ENCODE data around the gene CDYL.
"Not testable (repeated sequence)": the region's sequence is repeated elsewhere in the genome, so short reads cannot be mapped to it uniquely, and the experiment has no call there.

CDYL gene

GRCh38 chr6:5004373-5005037 lies 228.3 kb downstream of the CDYL start:
- Histone ChIP-seq H3K79me2 (ENCODE audit: insufficient read depth, low read length) (no peaks in the 10 kb centered on the region), H3K4me2 (ENCODE audit: low read depth, low read length, poor library complexity, severe bottlenecking) (peak overlapping the region; percentile 58), H2AFZ (ENCODE audit: low read depth, low read length, severe bottlenecking) (peak overlapping the region; percentile 88), H3K27ac (ENCODE audit: low read depth, low read length) (peak overlapping the region; percentile 18; the same call in 1 of the 2 replicates), H4K20me1 (ENCODE audit: low read depth, low read length) (no peaks in the 10 kb centered on the region), H3K9me2 (replicated peaks; ENCODE audit: insufficient read depth, low read length) (no peaks in the 10 kb centered on the region), H3F3A (ENCODE audit: insufficient read depth) (0 out of 2 replicates have a peak, but pooled peaks cover 8% of the 10 kb centered on the region), H3K9ac (ENCODE audit: low read length) (peak overlapping the region; percentile 67), H3K36me3 (ENCODE audit: low read length) (no peaks in the 10 kb centered on the region), H3K27me3 (ENCODE audit: low read length) (no peaks in the 10 kb centered on the region), H3K9me3 (ENCODE audit: insufficient read depth, low read length) (no peaks in the 10 kb centered on the region), H3K4me3 (ENCODE audit: insufficient read depth, low read length, poor library complexity, severe bottlenecking) (peak overlapping the region; percentile 68)
- TF ChIP-seq CTCF (IDR thresholded peaks at IDR 0.05; ENCODE audit: insufficient read depth, low read length, poor library complexity, severe bottlenecking) (no peak), EZH2phosphoT487 (conservative IDR thresholded peaks at IDR 0.05; ENCODE audit: low read length) (no peak)

GRCh38 chr6:5005038-5005433 lies 228.8 kb downstream of the CDYL start:
- H3K9me2 ChIP-seq (replicated peaks; ENCODE audit: insufficient read depth, low read length); H4K20me1 ChIP-seq (ENCODE audit: low read depth, low read length); H3K36me3 ChIP-seq (ENCODE audit: low read length); H3K9ac ChIP-seq (ENCODE audit: low read length); H3K79me2 ChIP-seq (ENCODE audit: insufficient read depth, low read length); H3F3A ChIP-seq (ENCODE audit: insufficient read depth); H3K9me3 ChIP-seq (ENCODE audit: insufficient read depth, low read length); H3K27ac ChIP-seq (ENCODE audit: low read depth, low read length); H3K4me3 ChIP-seq (ENCODE audit: insufficient read depth, low read length, poor library complexity, severe bottlenecking); H3K27me3 ChIP-seq (ENCODE audit: low read length): not testable (repeated sequence)
- H2AFZ ChIP-seq (ENCODE audit: low read depth, low read length, severe bottlenecking), result peak overlapping the region; percentile 88
- H3K4me2 ChIP-seq (ENCODE audit: low read depth, low read length, poor library complexity, severe bottlenecking), result peak overlapping the region; percentile 58

Data from SU-DHL-6 (cell line).